Astrocyte (in vitro differentiated cells and primary cell): ENCODE results near the gene ADRA2C. TPM values are rescaled to one million over a fixed set of nuclear protein-coding genes. Genes with fewer than 3 reads are reported as not detected.

Experiments
- DNase-seq: peaks from one replicate; pipeline ENCODE4 v3.0.0-alpha.2; 2010; ENCODE audit warnings: low read depth
- FAIRE-seq: peaks from 2 replicates; lab custom pipeline; 2011; peaks lifted over from hg19 to GRCh38; lab: Jason Lieb, UNC
- H2AFZ ChIP-seq: 2 replicates; pipeline ENCODE4 v1.6.0; 2012; ENCODE audit warnings: low read depth, low read length, inconsistent platforms
- H3K27ac ChIP-seq: 2 replicates; pipeline ENCODE4 v1.5.1; 2011; ENCODE audit warnings: low read depth, low read length, inconsistent platforms
- H3K27me3 ChIP-seq: 2 replicates; pipeline ENCODE4 v1.6.0; 2011; ENCODE audit warnings: low read length, inconsistent platforms; ENCODE audit not compliant: insufficient read depth
- H3K36me3 ChIP-seq: 2 replicates; pipeline ENCODE4 v1.5.1; 2011; ENCODE audit warnings: low read length, inconsistent platforms; ENCODE audit not compliant: insufficient read depth
- H3K4me1 ChIP-seq: 2 replicates; pipeline ENCODE4 v1.5.1; 2011; ENCODE audit warnings: low read length, inconsistent platforms; ENCODE audit not compliant: insufficient read depth
- H3K4me2 ChIP-seq: 2 replicates; pipeline ENCODE4 v1.6.0; 2012; ENCODE audit warnings: low read length, inconsistent platforms
- H3K4me3 ChIP-seq: 2 replicates; pipeline ENCODE4 v1.5.1; 2011; ENCODE audit warnings: low read depth, mild to moderate bottlenecking, low read length, inconsistent platforms; ENCODE audit not compliant: insufficient read depth
- H3K79me2 ChIP-seq: 2 replicates; pipeline ENCODE4 v1.6.0; 2012; ENCODE audit warnings: mild to moderate bottlenecking, low read length, inconsistent platforms; ENCODE audit not compliant: insufficient read depth
- H3K9ac ChIP-seq: 2 replicates; pipeline ENCODE4 v1.6.0; 2012; ENCODE audit warnings: mild to moderate bottlenecking, low read length, inconsistent platforms
- H3K9me3 ChIP-seq: 2 replicates; pipeline ENCODE4 v1.5.1; 2012; ENCODE audit warnings: low read depth, mild to moderate bottlenecking, low read length, inconsistent platforms; ENCODE audit not compliant: insufficient read depth
- H4K20me1 ChIP-seq: 2 replicates; pipeline ENCODE4 v1.6.0; 2012; ENCODE audit warnings: low read length, inconsistent platforms; ENCODE audit not compliant: insufficient read depth
- H3K27ac Mint-ChIP-seq: one replicate; pipeline ENCODE4 v1.8.0; 2021; ENCODE audit warnings: mild to moderate bottlenecking, mixed read lengths; ENCODE audit not compliant: unreplicated experiment
- H3K27me3 Mint-ChIP-seq: one replicate; pipeline ENCODE4 v1.8.0; 2021; ENCODE audit warnings: low read depth, mixed read lengths; ENCODE audit not compliant: unreplicated experiment
- H3K36me3 Mint-ChIP-seq: one replicate; pipeline ENCODE4 v1.8.0; 2021; ENCODE audit warnings: low read depth, mixed read lengths; ENCODE audit not compliant: unreplicated experiment
- H3K4me1 Mint-ChIP-seq: one replicate; pipeline ENCODE4 v1.8.0; 2021; ENCODE audit warnings: low read depth, mixed read lengths; ENCODE audit not compliant: unreplicated experiment
- H3K4me3 Mint-ChIP-seq: one replicate; pipeline ENCODE4 v1.8.0; 2021; ENCODE audit warnings: mild to moderate bottlenecking, moderate library complexity, mixed read lengths; ENCODE audit not compliant: unreplicated experiment
- H3K9me3 Mint-ChIP-seq: one replicate; pipeline ENCODE4 v1.8.0; 2021; ENCODE audit warnings: mild to moderate bottlenecking, mixed read lengths; ENCODE audit not compliant: unreplicated experiment
- CTCF ChIP-seq: IDR thresholded peaks from 2 replicates; pipeline ENCODE4 v1.5.1; 2011; ENCODE audit warnings: low read depth, mild to moderate bottlenecking, inconsistent platforms, low read length, moderate library complexity; ENCODE audit not compliant: insufficient read depth
- EZH2 ChIP-seq: IDR thresholded peaks from 2 replicates; pipeline ENCODE4 v1.6.1; 2012; ENCODE audit warnings: mild to moderate bottlenecking, low read length, inconsistent platforms; ENCODE audit not compliant: insufficient read depth
- total RNA-seq: library from RNA; stranded (reverse); gene quantifications from 2 replicates; pipeline ENCODE4 v1.2.1, GENCODE V29; 2021

The ADRA2C gene
- total RNA-seq, 1 donor from 2014 or later = 4.2 TPM

- Mint-ChIP-seq H3K27ac (no peak overlapping the region), H3K4me3 (no peak overlapping the region), H3K36me3 (no peaks in the 10 kb centered on the region), H3K27me3 (peaks cover 29% of the 10 kb centered on the region), H3K9me3 (no peaks in the 10 kb centered on the region), H3K4me1 (no peaks in the 10 kb centered on the region)
- Histone ChIP-seq H2AFZ (no peak overlapping the region), H4K20me1 (no peaks in the 10 kb centered on the region), H3K4me3 (no peak overlapping the region), H3K36me3 (no peaks in the 10 kb centered on the region), H3K79me2 (no peaks in the 10 kb centered on the region), H3K9ac (no peak overlapping the region), H3K4me2 (no peak overlapping the region), H3K9me3 (peaks cover 4% of the 10 kb centered on the region), H3K4me1 (no peaks in the 10 kb centered on the region), H3K27ac (no peak overlapping the region), H3K27me3 (peaks cover 4% of the 10 kb centered on the region)
- no peak for FAIRE-seq
- DNase-seq = no peak
- TF ChIP-seq EZH2 (no peak), CTCF (no peak)
Measured at GRCh38 chr4:3781193-3781886, 15.2 kb downstream of the ADRA2C start.

DNA sequence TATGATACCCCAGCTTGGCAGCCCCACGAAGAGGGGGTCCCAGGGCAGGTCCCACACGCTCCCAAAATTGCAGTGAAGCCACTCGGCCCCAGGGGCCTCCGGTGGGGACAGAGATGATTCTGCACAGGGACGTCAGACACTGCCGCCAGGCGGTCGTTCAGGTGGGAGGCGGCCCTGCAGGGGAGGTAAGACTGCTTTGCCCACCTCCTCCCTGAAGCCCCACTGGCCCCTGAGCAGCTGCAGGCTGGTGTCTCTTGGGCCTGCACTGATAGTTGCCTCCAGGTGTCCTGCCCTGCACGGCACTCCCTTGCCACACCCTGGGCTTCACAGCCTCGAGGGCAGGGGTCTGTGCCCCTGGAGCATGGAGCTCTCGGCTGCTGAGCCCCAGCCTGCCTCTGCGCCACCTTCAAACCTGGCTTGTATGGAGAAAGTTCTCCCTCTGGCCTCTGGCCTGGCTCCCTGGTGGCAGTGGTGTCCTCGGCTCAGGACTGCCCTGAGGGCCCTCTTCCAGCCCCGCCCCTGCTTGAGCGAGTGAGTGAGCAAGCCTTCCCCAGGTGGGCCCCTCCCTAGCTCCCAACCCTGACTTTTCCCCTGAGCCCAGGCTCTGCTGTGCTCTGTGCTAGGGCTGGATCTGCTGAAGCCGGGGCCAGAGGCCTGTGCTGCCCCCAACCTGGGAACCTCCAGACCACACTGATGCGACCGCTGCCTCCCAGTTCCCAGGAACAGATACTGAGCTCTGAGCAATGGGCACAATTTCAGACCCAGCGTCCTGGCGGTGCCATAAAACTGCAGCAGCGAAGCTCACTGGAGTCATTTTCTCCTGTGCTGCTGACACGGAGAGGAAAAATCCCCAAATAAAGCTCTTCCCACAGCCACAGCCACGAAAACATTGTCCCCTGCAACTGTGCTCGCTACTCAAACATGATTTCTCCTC lies 16.1 kb downstream of the ADRA2C start:
- H3K4me1 Mint-ChIP-seq = no peaks in the 10 kb centered on the region
- H3K4me3 Mint-ChIP-seq = no peak overlapping the region
- no peak overlapping the region for H3K27ac Mint-ChIP-seq
- TF ChIP-seq EZH2 = no peak
- H3K9me3 ChIP-seq = peaks cover 4% of the 10 kb centered on the region
- no peaks in the 10 kb centered on the region for H3K9me3 Mint-ChIP-seq
- H3K4me1 ChIP-seq = no peaks in the 10 kb centered on the region
- no peaks in the 10 kb centered on the region for H3K36me3 ChIP-seq
- FAIRE-seq (no peak), DNase-seq (no peak)
- no peaks in the 10 kb centered on the region for H3K36me3 Mint-ChIP-seq
- H3K27me3 ChIP-seq = peaks cover 2% of the 10 kb centered on the region
- no peaks in the 10 kb centered on the region for H4K20me1 ChIP-seq
- no peak overlapping the region for H3K4me2 ChIP-seq
- no peak overlapping the region for H2AFZ ChIP-seq
- H3K27ac ChIP-seq = no peak overlapping the region
- H3K27me3 Mint-ChIP-seq = peaks cover 25% of the 10 kb centered on the region
- no peaks in the 10 kb centered on the region for H3K79me2 ChIP-seq
- H3K4me3 ChIP-seq = no peak overlapping the region
- no peak overlapping the region for H3K9ac ChIP-seq

GRCh38 chr4:3783693-3784306 lies 17.6 kb downstream of the ADRA2C start:
- FAIRE-seq = no peak
- H3K4me1 ChIP-seq = no peaks in the 10 kb centered on the region

More at GRCh38 chr4:3783693-3784306, 17.6 kb downstream of the ADRA2C start:
- Mint-ChIP-seq H3K27ac (no peak overlapping the region), H3K4me1 (no peaks in the 10 kb centered on the region), H3K36me3 (no peaks in the 10 kb centered on the region), H3K27me3 (peaks cover 16% of the 10 kb centered on the region), H3K4me3 (no peak overlapping the region), H3K9me3 (no peaks in the 10 kb centered on the region)
- no peak for TF ChIP-seq EZH2
- no peak for TF ChIP-seq CTCF
- Histone ChIP-seq H3K27ac (no peak overlapping the region), H4K20me1 (no peaks in the 10 kb centered on the region), H3K36me3 (no peaks in the 10 kb centered on the region), H2AFZ (no peak overlapping the region), H3K9me3 (peaks cover 4% of the 10 kb centered on the region), H3K9ac (no peak overlapping the region), H3K79me2 (no peaks in the 10 kb centered on the region), H3K4me3 (no peak overlapping the region), H3K4me2 (no peak overlapping the region), H3K27me3 (peaks cover 2% of the 10 kb centered on the region)
- no peak for DNase-seq
